ENCODE results near the gene SOCS1.

DNA sequence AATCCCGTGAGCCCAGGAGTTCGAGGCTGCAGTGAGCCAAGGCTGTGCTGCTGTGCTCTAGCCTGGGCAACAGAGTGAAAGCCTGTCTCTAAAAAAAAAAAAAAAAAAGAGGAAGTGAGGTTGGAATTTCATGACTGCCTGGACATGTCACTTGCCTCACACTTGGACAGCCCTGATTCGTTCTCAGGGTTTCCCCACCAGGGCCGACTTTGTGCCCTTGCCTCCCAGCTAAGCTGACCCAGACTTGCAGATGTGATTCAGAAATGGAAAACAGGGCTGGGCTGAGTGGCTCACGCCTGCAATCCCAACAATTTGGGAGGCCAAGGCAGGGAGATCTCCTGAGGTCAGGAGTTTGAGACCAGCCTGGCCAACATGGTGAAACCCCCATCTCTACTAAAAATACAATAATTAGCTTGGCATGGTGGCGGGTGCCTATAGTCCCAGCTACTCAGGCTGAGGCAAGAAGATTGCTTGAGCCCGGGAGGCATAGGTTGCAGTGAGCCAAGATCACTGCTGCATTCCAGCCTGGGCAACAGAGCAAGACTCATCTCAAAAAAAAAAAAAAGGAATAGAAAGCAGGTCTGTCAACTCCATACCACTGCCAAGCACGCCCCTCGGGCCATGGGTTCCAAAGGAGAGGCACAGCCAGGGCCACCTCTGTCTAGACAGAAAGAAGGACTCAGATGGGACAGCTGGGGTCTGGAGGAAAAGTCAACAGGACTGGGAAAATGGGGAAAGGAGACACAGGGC, 46.9 kb downstream of the SOCS1 start:
- TF ChIP-seq CTCF (IDR thresholded peaks at IDR 0.05) (no peak), POLR2A (IDR thresholded peaks at IDR 0.05) (no peak)
